Endothelial cell of umbilical vein (primary cell): Measurements from ENCODE around the gene PCED1B. TPM values are rescaled to one million over a fixed set of nuclear protein-coding genes. Genes with fewer than 3 reads are reported as not detected.

Experiments
- BruUV-seq: library from RNA; stranded (reverse); fragments of 400-500 nt; replicated peaks from 2 replicates; lab custom pipeline; 2021; lab: Mats Ljungman, UMichigan
- CTCF ChIA-PET: fragments of 300-600, 350-600 bp; sonication (Branson Sonifier 250); formaldehyde crosslinking; loops from one replicate; lab custom pipeline; 2021; ENCODE audit warnings: antibody characterized with exemption, inconsistent platforms; lab: Charles Lee
- POLR2A ChIA-PET: fragments of 300-600, 350-600 bp; sonication (Branson Sonifier 250); formaldehyde crosslinking; loops from one replicate; lab custom pipeline; 2021; ENCODE audit warnings: antibody characterized with exemption, inconsistent platforms; lab: Charles Lee
- DNase-seq: peaks from one replicate; pipeline ENCODE4 v3.0.0-alpha.2; 2011; ENCODE audit warnings: low read depth, low spot score
- FAIRE-seq: peaks from 2 replicates; lab custom pipeline; 2011; peaks lifted over from hg19 to GRCh38; lab: Jason Lieb, UNC
- H2AFZ ChIP-seq: 2 replicates; pipeline ENCODE4 v1.6.0; 2012; ENCODE audit warnings: low read depth, low read length, control low read depth, inconsistent platforms
- H3K27ac ChIP-seq: 2 replicates; pipeline ENCODE4 v1.5.1; 2011; ENCODE audit warnings: low read depth, mild to moderate bottlenecking, control low read depth, low read length, moderate library complexity; ENCODE audit not compliant: insufficient read depth
- H3K27me3 ChIP-seq, 2 experiments: 2 replicates each; pipeline versions ENCODE4 v1.6.0 to v1.6.1; 2011; ENCODE audit warnings: low read length in 2 of 2, mixed read lengths in 1 of 2; ENCODE audit not compliant: control insufficient read depth in 2 of 2, insufficient read depth in 2 of 2
- H3K36me3 ChIP-seq, 2 experiments: 2 replicates in 1 of 2; 3 replicates in 1 of 2; pipeline ENCODE4 v1.5.1; 2011; ENCODE audit warnings: low read length in 2 of 2, mild to moderate bottlenecking in 1 of 2, moderate library complexity in 1 of 2; ENCODE audit not compliant: control insufficient read depth in 2 of 2, insufficient read depth in 2 of 2; ENCODE audit errors: extremely low read depth in 1 of 2
- H3K4me1 ChIP-seq: 3 replicates; pipeline ENCODE4 v1.5.1; 2011; ENCODE audit warnings: mild to moderate bottlenecking, low read length; ENCODE audit not compliant: control insufficient read depth, insufficient read depth; ENCODE audit errors: extremely low read depth
- H3K4me2 ChIP-seq: 2 replicates; pipeline ENCODE4 v1.6.1; 2011; ENCODE audit warnings: low read length, control low read depth, mixed read lengths; ENCODE audit not compliant: insufficient read depth
- H3K4me3 ChIP-seq, 3 experiments: fragments of 200-600 bp in 1 of 3; sonication (generic), shearing (Covaris generic) in 1 of 3; replicated peaks in 1 of 3; 2 replicates each; pipeline ENCODE4 v1.5.1; 2011 to 2016; ENCODE audit warnings: control low read depth in 3 of 3, low read length in 3 of 3, mild to moderate bottlenecking in 2 of 3, inconsistent platforms in 1 of 3, low read depth in 1 of 3, moderate library complexity in 1 of 3; ENCODE audit not compliant: insufficient read depth in 1 of 3
- H3K79me2 ChIP-seq: 2 replicates; pipeline ENCODE4 v1.6.0; 2012; ENCODE audit warnings: low read length, inconsistent platforms; ENCODE audit not compliant: control insufficient read depth, insufficient read depth
- H3K9ac ChIP-seq: replicated peaks from 2 replicates; pipeline ENCODE3; 2011; ENCODE audit warnings: low read length, control low read depth; ENCODE audit not compliant: insufficient read depth; ENCODE audit errors: extremely low read depth
- H3K9me1 ChIP-seq: replicated peaks from 3 replicates; pipeline ENCODE4 v1.6.0; 2011; ENCODE audit warnings: mild to moderate bottlenecking, low read length; ENCODE audit not compliant: control insufficient read depth, insufficient read depth; ENCODE audit errors: extremely low read depth
- H3K9me3 ChIP-seq: replicated peaks from 2 replicates; pipeline ENCODE4 v1.5.1; 2012; ENCODE audit warnings: low read length, inconsistent platforms; ENCODE audit not compliant: control insufficient read depth, insufficient read depth
- H4K20me1 ChIP-seq: replicated peaks from 2 replicates; pipeline ENCODE3; 2011; ENCODE audit warnings: mild to moderate bottlenecking, low read length; ENCODE audit not compliant: control insufficient read depth, insufficient read depth; ENCODE audit errors: extremely low read depth
- FOS ChIP-seq: IDR thresholded peaks from 2 replicates; pipeline ENCODE4 v1.6.1; 2011; ENCODE audit warnings: mild to moderate bottlenecking, low read length, moderate library complexity, borderline replicate concordance; ENCODE audit not compliant: insufficient read depth
- MYC ChIP-seq: IDR thresholded peaks from one replicate; pipeline ENCODE4 v1.6.1; 2011; ENCODE audit warnings: mild to moderate bottlenecking, low read depth, low read length
- POLR2A ChIP-seq: IDR thresholded peaks from 2 replicates; pipeline ENCODE4 v1.6.1; 2012; ENCODE audit warnings: low read depth, mild to moderate bottlenecking, control low read depth, low read length
- dilution Hi-C: fragments of 300-500 bp; cut with MboI; formaldehyde crosslinking; loops from one replicate; pipeline ENCODE4 v1.15.0; 2019; ENCODE audit warnings: low sequenced_read_pairs; ENCODE audit not compliant: extremely low pct_ligation_motif_present
- intact Hi-C: fragments of 100-400 bp; cut with micrococcal nuclease; formaldehyde crosslinking; loops from one replicate; pipeline ENCODE4 v1.10.0; 2022
- polyA plus RNA-seq, 4 experiments: library from polyadenylated mRNA; depleted of rRNA in 3 of 4; stranded (reverse) in 3 of 4; unstranded in 1 of 4; fragments of >200 nt; gene quantifications; 2 replicates each; pipeline versions ENCODE4 v1.2.1 to v1.2.3, GENCODE V29; 2011 to 2012; ENCODE audit warnings: missing spikeins in 1 of 4
- total RNA-seq: library from RNA; stranded (reverse); gene quantifications from 2 replicates; pipeline ENCODE4 v1.2.3, GENCODE V29; 2021
- TF ChIP-seq, protein P1 (sequence below), 2 donors: IDR thresholded peaks; 1 replicate in 1 of 2; 2 replicates in 1 of 2; pipeline ENCODE4 v1.5.1; 2011; ENCODE audit warnings: low read length in 2 of 2, mild to moderate bottlenecking in 2 of 2, moderate library complexity in 2 of 2, control low read depth in 1 of 2, inconsistent platforms in 1 of 2, low read depth in 1 of 2; ENCODE audit not compliant: insufficient read depth in 1 of 2; ENCODE audit errors: extremely low read depth in 1 of 2

The PCED1B gene
- total and polyA plus RNA-seq, 2 donors (not counting 3 experiments of a cell fraction or from before 2014, with no cell fraction given) = 1.7 to 2.6 TPM

DNA sequence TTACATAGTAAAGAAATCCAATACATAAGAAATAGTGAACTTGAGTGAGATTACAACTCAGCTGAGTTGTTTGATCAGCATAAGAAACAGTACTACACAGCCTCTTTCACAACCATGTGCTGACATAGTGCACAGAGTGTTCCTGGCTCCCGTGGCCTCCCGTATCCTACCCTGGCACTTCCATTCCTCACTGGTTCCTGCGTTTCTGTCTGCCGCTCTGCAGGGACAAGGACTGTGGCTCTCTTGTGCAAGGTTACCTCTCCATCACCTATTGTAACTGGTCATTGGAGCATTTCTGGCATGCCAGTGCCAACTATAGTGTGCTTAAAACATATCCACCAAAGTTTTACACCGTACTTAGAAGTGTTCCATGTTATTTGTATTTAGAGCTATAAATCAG lies 46.3 kb upstream of the PCED1B start:
- no peaks in the 10 kb centered on the region for H4K20me1 ChIP-seq
- H3K36me3 ChIP-seq = no peaks in the 10 kb centered on the region
- no peak overlapping the region for H2AFZ ChIP-seq
- dilution Hi-C loops (no loop called here), intact Hi-C loops (loop anchor here (10.0 kb wide), 1 partner anchor 512 kb away; no protein-coding TSS in a partner anchor)
- FAIRE-seq (no peak), DNase-seq (no peak)
- no peak overlapping the region for H3K4me3 ChIP-seq
- no peak overlapping the region for H3K4me2 ChIP-seq
- BruUV-seq = no TSS peak
- no peaks in the 10 kb centered on the region for H3K79me2 ChIP-seq
- H3K9me1 ChIP-seq = no peaks in the 10 kb centered on the region
- no peaks in the 10 kb centered on the region for H3K27me3 ChIP-seq
- no peak overlapping the region for H3K27ac ChIP-seq
- no peak overlapping the region for H3K9ac ChIP-seq
- no peaks in the 10 kb centered on the region for H3K9me3 ChIP-seq
- TF ChIP-seq POLR2A = no peak
- CTCF ChIA-PET = interaction anchor here (0.8 to 6.4 kb wide), 62 partner anchors 9 to 961 kb away, joined by 3 to 306 read pairs (median 5); partner anchors contain the start of genes AMIGO2 and PCED1B
- H3K4me1 ChIP-seq = no peaks in the 10 kb centered on the region
- POLR2A ChIA-PET = interaction anchor here (1.1 kb wide), 1 partner anchor 364 kb away, joined by 3 read pairs; no protein-coding TSS in a partner anchor

DNA sequence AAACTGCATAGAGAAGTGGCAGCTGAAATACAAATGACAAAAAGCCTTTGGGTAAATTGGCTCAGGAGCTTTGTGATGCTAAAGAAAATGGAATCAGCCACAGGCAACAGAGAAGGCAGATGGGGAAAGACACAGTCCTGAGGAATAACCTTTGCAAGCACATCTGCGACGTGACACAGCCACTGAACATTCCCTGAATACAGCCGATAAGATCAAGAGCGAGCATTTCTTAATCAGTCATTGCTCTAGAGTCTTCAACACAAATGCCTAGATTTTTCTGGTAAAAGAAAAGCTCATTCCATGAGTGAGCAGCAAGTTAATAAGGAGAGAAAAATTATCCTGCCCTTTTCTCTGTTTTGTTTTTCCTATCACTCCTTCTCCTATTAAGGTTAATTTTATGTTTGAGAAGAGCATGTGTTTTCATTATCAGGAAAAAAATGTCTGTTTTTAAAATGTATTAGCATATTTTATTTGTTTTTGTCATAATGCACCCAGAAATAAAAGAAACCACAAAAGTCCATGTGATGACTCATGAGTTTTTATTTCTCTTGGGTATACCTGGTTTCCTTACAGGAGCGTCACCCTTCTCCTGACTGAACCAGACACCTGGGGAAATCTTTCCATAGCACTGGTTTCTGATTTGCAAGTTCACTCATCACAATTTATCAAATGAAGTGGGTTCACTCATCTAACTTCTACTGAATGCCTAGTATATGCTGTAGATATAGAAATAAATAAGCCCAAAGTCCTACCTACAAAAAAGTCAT lies 45.4 kb upstream of the PCED1B start:
- no peak overlapping the region for H3K9ac ChIP-seq
- no peak overlapping the region for H3K27ac ChIP-seq
- no peaks in the 10 kb centered on the region for H3K4me1 ChIP-seq
- H3K79me2 ChIP-seq = no peaks in the 10 kb centered on the region
- H2AFZ ChIP-seq = no peak overlapping the region
- no peaks in the 10 kb centered on the region for H3K9me1 ChIP-seq
- no peaks in the 10 kb centered on the region for H3K27me3 ChIP-seq
- no peaks in the 10 kb centered on the region for H3K9me3 ChIP-seq
- intact Hi-C loops (loop anchor here (10.0 kb wide), 1 partner anchor 511 kb away; no protein-coding TSS in a partner anchor), dilution Hi-C loops (no loop called here)
- no peak for DNase-seq
- FAIRE-seq = no peak
- ChIA-PET POLR2A (no interaction called here), CTCF (interaction anchor here (1.1 to 6.4 kb wide), 9 partner anchors 12 to 653 kb away, joined by 3 to 306 read pairs (median 31); partner anchors contain the start of genes AMIGO2 and PCED1B)
- TF ChIP-seq FOS (no peak), MYC (no peak)
- TF ChIP-seq, protein P1, sequence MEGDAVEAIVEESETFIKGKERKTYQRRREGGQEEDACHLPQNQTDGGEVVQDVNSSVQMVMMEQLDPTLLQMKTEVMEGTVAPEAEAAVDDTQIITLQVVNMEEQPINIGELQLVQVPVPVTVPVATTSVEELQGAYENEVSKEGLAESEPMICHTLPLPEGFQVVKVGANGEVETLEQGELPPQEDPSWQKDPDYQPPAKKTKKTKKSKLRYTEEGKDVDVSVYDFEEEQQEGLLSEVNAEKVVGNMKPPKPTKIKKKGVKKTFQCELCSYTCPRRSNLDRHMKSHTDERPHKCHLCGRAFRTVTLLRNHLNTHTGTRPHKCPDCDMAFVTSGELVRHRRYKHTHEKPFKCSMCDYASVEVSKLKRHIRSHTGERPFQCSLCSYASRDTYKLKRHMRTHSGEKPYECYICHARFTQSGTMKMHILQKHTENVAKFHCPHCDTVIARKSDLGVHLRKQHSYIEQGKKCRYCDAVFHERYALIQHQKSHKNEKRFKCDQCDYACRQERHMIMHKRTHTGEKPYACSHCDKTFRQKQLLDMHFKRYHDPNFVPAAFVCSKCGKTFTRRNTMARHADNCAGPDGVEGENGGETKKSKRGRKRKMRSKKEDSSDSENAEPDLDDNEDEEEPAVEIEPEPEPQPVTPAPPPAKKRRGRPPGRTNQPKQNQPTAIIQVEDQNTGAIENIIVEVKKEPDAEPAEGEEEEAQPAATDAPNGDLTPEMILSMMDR (IDR thresholded peaks at IDR 0.05; ENCODE audit: extremely low read depth in 1 of 2, insufficient read depth in 1 of 2, low read depth in 1 of 2, low read length in 2 of 2) = no peak
- no peaks in the 10 kb centered on the region for H4K20me1 ChIP-seq
- no peaks in the 10 kb centered on the region for H3K36me3 ChIP-seq
- no peak overlapping the region for H3K4me2 ChIP-seq
- no peak overlapping the region for H3K4me3 ChIP-seq
- BruUV-seq = no TSS peak
